NCI-H510A treated with DMSO at 0.1 percent for 48 hours (cell line): ENCODE measurements around the gene PFN1.
"Not testable (repeated sequence)": the region's sequence is repeated elsewhere in the genome, so short reads cannot be mapped to it uniquely, and the experiment has no call there.

ENCODE experiments used
- DNase-seq: peaks from one replicate; lab custom pipeline; 2025; lab: John Stamatoyannopoulos, UW

The PFN1 gene

DNA sequence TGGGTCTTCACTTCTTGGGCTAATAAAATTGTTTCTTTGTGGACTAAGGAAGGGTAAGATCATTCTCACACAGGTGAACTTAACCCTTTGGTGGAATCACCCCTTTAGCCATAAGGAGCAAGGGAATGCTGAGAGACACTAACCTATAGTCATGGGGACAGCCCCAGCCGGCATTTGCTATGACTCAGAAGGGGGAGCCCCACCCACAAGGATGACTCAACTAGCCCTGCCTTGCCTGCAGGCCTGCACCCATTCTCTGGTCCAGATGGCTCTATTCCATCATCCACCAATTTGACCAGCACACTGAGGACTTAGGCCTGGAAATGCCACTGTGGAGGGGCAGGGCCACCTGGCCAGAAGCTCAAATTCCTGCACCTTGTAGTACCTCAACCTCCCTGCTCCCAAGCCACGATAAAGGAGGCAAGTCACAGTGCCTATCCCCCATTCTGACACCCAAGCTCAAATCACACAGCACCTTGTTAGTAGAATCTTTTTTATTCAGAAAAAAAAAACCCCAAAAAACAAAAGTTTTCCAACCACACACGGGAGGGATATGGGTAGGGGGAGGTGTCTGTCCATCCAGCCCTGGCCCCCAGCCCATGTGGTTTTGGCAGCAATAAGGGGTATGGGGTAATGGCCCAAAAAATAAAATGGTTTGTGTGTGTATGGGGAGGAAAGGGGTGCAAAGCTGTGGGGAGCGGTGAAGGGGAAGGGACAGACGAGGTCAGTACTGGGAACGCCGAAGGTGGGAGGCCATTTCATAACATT is 3.0 kb downstream of the PFN1 start:
- DNase-seq, result no peak

DNA sequence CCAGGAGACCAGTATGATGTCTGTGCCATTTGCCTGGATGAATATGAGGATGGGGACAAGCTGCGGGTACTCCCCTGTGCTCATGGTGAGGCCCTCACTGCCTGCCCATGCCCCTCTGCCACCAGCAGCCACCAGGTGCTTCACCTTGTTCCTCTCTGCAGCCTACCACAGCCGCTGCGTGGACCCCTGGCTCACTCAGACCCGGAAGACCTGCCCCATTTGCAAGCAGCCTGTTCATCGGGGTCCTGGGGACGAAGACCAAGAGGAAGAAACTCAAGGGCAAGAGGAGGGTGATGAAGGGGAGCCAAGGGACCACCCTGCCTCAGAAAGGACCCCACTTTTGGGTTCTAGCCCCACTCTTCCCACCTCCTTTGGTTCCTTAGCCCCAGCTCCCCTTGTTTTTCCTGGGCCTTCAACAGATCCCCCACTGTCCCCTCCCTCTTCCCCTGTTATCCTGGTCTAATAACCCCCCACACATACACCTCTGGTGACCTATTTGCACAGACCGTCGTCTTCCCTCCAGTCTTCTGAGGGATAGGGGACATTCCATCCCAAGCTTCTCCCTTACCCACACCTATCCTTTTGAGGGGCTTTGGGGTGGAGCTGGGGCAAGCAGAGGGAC is 3.7 kb downstream of the PFN1 start:
- no peak for DNase-seq

- no peak for DNase-seq
Measured at GRCh38 chr17:4944163-4944553, 4.2 kb downstream of the PFN1 start.

GRCh38 chr17:4942760-4943508 is 5.4 kb downstream of the PFN1 start:
- no peak for DNase-seq

DNA sequence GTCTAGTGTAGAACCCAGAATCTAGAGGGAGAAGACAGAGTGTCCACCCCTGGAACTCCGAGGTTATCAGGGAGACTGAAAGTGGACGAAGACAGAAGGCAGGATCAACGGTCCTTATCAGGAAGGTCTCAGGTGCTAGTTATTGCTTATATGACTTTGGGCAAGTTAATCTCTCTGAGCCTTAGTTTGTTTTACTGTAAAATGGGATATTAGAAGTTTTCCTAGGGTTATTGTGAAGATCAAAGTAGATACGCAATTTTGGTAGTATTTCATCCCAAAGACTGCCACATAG is 7.1 kb downstream of the PFN1 start:
- no peak for DNase-seq

- no peak for DNase-seq
Measured at GRCh38 chr17:4940555-4941318, 7.6 kb downstream of the PFN1 start.

DNA sequence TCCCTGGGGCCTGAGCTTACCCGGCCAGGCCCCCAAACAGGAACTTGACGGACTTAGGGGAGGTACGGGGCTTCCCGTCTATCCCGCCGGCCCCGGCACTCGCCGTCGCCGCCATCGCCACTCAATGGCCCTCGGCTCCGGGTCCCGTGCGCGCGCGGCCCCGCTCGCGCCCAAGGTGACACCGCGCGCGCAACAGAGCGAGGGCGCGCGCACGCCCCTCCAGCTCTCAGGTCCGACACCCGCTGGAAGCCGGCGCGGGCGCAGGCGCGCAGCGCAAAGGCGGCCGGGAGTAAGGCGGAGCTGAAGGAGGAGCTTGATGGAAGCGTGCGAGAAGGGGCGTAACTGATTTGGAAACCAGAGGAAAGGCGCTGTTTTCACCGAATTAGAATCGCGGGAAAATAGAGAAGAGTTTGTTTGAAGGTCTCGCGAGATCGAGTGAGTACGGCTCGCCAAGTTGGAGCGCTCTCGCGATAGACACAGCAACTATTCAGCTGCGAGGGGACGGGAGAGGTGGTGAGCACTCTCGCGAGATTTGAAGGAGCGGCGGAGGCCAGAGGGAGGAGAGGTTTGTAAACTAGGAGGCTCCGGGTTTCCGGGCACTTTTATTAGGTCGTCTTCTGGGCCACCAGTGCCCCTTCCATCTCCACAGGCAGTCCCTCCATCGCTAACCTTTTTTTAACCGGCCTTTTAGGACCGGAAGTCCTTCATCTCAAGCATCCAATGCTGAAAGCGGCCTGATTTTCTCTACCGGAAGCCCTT is 8.4 kb downstream of the PFN1 start, which contains the start of the genes RNF167 and SLC25A11:
RNF167 (plus strand) TSS at position 473 of the 759 bp plus-strand sequence. CDS start 642 bp downstream, outside the sequence.
SLC25A11 (minus strand) TSS at position 251 of the 759 bp plus-strand sequence; CDS start at position 115, 136 bp downstream.
- DNase-seq, result peak; percentile 97

DNA sequence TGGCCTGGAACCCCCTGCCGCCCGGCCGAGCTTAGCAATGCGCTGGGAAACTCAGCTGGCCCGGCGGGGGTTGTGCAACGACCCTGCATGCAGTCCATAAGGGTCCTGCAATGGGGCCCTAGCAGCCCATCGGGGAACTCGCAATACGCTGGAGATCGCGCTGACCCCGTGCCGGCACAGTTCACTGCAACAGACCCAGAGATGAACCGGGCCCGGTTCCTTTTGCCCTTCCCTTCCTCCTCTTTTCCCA is 8.9 kb downstream of the PFN1 start:
- DNase-seq, result no peak

DNA sequence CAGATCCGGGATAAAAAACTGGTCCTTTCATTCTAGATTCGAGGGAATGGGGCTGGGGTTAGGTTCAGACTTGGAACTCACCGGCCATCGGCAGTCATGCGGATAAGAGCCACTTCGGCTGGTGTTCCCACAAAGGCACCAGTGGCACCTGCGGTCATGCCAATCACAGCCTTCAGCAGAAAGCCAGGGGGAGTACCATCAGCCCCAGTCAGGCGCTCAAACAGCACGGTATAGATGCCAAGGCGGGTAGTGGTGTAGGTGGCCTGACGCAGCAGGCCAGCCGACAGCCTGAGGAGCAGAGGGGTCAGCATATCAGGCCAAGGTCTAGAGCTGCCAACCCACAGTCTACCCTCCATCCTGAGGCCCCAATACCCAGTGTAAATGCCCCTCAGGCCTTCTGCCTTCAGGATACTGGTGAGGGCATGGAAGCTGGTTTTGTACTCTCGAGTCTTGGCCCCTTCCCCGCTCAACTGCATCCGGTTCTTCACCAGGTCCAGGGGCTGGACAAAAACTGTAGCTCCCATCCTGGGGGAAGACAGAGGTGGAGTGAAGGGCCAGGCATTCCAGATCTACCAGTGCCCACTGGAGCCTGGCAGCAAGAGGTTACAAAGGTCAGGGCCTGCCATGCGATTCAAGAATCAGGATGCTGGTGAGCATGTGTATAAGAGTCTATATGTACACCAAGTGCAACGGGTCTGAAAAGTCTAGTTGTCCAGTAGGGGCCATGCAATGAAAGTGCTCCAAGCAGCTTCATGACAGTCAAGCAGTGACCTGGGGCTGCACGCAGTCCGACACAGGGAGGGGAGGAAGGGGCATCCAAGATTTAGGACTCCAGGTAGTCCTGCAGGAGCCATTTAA is 9.4 kb downstream of the PFN1 start:
- no peak for DNase-seq

- no peak for DNase-seq
Measured at GRCh38 chr17:4938069-4938491, 10.2 kb downstream of the PFN1 start.

DNA sequence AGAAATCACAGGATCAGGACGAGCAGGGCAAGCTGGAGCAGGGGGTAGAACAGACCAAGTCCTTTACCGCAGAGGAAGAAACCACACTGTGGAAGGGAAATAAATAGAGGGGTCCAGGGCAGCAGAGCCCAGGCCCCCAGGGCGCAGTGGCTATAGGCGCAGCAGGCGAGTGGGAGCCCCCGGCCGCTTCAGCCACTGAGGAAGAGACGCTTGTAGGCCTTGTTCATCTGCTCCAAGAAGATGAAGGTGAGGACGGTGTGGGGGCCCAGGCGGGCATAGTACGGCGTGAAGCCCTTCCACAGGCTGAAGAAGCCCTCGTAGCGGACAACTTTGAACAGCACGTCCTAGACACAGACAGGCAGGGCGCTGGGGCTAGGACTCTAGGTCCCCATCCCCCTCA is 10.8 kb downstream of the PFN1 start:
- DNase-seq, result no peak

DNA sequence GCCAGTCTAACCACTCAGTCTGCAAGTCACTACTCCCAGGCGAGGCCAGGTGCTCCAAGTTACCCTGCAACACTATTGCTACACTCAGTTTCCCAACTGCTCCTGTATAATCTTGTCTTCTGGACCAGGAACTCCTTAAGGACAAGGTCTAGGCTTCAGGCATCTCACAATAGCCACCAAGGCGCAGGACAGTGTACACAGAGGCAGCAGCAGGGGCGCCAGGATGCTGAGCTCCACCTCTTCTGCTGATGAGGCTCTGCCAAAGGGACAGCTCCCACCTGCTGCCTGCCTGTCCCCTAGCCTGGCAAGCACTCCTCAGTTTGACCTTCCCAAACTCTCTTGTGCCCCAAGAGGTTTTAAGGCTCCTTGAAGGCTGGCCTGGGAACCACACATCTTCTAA is 11.9 kb downstream of the PFN1 start:
- no peak for DNase-seq

DNA sequence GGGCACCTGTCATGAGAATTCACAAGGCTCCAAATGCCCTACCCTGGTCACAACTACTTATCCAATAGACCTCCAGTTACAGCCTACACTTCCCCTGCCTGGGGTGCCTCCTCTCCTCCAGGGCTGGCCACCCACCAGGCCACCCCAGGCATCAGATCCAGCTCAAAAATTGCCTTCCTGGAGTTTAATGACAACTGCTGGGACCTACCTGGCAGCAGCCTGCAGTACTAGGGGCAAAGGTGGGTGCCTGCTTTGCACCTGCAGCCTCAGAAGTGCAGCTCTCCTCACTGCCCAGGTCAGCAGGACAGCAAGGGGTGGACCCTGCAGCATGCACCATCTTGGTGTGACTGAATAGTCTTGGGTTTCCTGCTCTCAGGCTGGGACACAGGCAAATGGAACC is 12.7 kb downstream of the PFN1 start:
- DNase-seq, result no peak

DNA sequence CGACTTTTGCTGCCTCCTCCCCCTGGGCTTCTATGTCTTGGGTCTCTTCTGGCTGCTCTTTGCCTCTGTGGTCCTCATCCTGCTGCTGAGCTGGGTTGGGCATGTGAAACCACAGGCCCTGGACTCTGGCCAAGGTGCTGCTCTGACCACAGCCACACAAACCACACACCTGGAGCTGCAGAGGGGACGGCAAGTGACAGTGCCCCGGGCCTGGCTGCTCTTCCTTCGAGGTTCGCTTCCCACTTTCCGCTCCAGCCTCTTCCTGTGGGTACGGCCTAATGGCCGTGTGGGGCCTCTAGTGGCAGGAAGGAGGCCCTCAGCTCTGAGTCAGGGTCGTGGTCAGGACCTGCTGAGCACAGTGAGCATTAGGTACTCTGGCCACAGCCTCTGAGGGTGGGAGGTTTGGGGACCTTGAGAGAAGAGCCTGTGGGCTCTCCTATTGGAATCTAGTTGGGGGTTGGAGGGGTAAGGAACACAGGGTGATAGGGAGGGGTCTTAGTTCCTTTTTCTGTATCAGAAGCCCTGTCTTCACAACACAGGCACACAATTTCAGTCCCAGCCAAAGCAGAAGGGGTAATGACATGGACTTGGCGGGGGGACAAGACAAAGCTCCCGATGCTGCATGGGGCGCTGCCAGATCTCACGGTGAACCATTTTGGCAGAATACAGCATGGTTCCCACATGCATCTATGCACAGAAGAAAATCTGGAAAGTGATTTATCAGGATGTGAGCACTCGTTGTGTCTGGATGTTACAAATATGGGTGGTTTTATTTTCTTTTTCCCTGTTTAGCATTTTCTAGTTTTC is 14.0 kb downstream of the PFN1 start:
- peak; percentile 8 for DNase-seq

DNA sequence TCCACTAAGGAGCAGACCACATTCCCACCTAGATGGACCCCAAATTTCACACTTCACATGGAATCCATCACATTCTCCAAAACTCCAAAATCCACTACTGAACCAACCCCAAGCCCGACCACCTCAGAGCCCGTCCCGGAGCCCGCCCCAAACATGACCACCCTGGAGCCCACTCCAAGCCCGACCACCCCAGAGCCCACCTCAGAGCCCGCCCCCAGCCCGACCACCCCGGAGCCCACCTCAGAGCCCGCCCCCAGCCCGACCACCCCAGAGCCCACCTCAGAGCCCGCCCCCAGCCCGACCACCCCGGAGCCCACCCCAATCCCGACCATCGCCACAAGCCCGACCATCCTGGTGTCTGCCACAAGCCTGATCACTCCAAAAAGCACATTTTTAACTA is 14.7 kb downstream of the PFN1 start:
- no peak for DNase-seq

DNA sequence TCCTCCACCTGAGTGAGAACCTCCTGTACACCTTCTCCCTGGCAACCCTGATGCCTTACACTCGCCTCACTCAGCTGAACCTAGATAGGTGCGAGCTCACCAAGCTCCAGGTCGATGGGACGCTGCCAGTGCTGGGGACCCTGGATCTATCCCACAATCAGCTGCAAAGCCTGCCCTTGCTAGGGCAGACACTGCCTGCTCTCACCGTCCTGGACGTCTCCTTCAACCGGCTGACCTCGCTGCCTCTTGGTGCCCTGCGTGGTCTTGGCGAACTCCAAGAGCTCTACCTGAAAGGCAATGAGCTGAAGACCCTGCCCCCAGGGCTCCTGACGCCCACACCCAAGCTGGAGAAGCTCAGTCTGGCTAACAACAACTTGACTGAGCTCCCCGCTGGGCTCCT is 15.6 kb downstream of the PFN1 start:
- no peak for DNase-seq

DNA sequence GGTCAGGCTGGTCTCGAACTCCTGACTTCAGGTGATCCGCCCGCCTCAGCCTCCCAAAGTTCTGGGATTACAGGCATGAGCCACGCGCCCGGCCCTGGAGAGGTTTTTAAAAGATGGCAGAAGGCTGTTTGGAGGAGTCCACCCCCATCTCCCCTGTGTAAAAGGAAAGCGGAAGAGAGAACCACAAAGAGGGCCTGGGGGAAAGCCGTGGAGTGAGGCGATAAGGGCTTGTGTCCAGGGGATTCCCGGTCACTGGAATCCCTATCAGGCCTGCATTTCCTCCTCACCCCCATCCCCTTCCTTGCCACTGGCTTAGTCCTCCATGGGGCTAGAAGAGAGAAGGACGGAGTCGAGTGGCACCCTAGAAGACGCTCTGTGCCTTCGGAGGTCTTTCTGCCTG is 16.4 kb downstream of the PFN1 start, which contains the start of gene GP1BA:
GP1BA (plus strand) TSS at position 315 of the 400 bp plus-strand sequence. CDS start 328 bp downstream, outside the sequence.
- DNase-seq, result no peak

DNA sequence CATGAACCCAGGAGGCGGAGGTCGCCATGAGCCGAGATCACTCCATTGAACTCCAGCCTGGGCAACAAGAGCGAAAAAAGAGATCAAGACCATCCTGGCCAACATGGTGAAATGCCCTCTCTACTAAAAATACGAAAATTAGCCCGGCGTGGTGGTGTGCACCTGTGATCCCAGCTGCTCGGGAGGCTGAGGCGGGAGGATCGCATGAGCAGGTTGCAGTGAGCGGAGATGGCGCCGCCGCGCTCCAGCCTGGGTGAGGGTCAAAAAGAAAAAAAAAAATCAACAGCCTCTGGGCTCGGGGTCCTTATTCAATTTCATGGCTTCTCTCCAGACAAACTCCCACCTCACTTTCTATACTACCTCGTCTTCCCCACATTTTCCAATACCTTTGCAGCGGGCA is 19.4 kb downstream of the PFN1 start:
- DNase-seq, result no peak

DNA sequence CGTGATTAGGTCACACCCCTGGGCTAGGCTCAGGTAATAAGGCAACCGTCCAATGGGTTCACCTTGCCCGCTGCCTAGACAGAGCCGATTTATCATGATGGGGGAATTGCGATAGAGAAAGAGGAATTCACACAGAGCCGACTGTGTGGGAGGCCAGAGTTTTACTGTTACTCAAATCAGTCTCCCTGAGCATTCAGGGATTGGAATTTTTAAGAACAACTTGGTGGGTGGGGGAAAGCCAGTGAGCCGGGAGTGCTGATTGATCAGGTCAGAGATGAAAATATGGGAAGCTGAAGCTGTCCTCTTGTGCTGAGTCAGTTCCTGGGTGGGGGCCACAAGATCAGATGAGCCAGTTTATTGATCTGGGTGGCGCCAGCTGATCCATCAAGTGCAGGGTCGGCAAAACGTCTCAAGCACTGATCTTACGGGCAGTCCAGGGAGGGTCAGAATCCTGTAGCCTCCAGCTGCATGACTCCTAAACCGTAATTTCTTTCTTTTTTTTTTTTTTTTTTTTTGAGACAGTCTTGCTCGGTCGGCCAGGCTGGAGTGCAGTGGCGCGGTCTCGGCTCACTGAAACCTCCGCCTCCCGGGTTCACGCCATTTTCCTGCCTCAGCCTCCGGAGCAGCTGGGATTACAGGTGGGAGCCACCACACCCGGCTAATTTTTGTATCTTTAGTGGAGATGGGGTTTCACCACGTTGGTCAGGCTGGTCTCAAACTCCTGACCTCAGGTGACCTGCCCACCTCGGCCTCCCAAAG is 21.6 kb downstream of the PFN1 start:
- not testable (repeated sequence) for DNase-seq
